HG02623 (cell line): ENCODE measurements around the gene DIP2A.
"Not testable (repeated sequence)": the region's sequence is repeated elsewhere in the genome, so short reads cannot be mapped to it uniquely, and the experiment has no call there.

Experiments used
- ATAC-seq: cut with Tn5 transposase; IDR thresholded peaks from one replicate; pipeline ENCODE4 v1.9.1; 2021; ENCODE audit warnings: moderate library complexity; ENCODE audit not compliant: unreplicated experiment

DIP2A gene

GRCh38 chr21:46425571-46425970 is 33.1 kb upstream of the DIP2A start:
- no peak for ATAC-seq

DNA sequence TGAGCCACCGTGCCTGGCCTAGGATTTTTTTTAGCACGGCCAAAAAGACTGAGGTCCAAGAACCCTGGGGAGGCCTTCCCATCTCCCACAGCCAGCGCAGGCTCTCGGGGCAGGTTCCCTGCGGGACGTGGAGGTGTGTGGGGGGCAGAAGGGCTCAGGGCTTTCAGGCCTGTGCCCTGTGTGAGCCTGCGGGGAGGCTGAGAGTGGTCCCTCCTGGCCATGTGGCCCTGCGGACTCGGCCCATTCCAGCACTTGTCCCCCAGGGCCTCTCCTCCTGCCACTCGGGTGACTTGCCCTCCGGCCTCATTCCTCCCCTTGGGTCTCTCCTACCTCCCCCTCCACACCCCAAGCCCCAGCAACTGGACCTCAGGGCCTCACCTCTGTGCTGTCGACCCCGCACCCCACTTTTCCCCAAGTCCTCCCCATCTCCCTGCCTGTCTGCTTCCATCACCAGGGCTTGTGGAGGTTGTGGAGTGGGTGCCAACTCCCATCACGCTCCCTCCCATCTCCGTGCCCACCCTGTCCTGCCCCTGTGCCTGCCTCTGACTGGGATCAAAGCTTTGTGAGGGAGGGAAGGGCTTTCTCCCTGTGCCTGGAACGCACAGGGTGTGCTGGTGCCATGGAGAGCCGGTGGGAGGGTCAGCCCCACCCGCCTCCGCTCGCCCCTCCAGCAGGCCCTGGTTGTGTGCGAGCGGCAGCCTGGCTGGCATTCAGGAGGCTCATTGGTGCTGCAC is 32.2 kb upstream of the DIP2A start:
- ATAC-seq: no peak

DNA sequence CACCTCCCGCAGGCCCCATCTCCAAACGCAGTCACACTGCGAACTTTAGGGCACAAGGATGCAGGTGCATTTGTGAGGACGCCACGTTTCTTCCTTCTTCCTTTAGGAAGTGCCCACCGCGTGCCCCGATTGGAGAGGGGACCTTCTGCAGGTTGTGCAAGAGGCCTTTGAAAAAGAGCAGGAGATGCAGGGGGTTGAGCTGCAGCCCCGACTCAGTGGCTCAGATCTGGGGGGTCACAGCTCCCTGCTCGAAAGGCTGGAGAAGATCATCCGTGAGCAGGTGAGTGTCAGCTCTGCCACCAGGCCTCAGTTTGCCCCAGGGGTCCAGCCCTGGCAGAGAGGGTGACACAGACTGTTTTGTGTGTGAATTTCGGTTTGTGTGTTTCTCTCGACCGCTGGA is 31.2 kb upstream of the DIP2A start:
- ATAC-seq: no peak

DNA sequence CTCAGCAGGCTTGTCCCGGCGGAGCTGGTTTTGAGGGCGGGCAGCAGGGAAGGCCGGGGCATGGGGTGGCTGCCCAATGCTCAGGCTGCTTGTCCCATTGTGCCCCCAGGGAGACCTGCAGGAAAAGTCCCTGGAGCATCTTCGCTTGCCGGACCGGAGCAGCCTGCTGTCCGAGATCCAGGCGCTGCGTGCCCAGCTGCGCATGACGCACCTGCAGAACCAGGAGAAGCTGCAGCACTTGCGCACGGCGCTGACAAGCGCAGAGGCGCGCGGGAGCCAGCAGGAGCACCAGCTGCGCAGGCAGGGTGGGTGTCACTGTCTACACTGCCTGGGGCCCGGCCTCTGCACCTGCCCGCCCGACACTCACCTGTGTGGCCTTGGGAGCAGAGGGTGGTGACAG is 30.4 kb upstream of the DIP2A start:
- ATAC-seq: no peak

GRCh38 chr21:46428987-46429710 is 29.5 kb upstream of the DIP2A start:
- no peak for ATAC-seq

- ATAC-seq: no peak
Measured at GRCh38 chr21:46429754-46430681, 28.7 kb upstream of the DIP2A start.

GRCh38 chr21:46431448-46431847 is 27.2 kb upstream of the DIP2A start:
- ATAC-seq: no peak

- no peak for ATAC-seq
Measured at GRCh38 chr21:46431884-46432488, 26.7 kb upstream of the DIP2A start.

DNA sequence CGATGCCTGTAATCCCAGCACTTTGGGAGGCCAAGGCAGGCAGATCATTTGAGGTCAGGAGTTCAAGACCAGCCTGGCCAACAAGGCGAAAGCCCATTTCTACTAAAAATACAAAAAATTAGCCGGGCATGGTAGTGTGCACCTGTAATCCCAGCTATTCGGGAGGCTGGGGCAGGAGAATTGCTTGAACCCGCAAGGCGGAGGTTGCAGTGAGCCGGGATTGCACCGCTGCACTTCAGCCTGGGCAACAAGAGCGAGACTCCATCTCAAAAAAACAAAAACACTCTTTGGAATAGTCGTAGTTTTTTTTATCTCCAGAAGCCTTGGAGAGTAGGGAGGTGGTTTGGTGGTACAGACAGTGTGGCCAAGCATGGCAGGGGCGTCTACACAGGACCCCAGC is 25.6 kb upstream of the DIP2A start:
- not testable (repeated sequence) for ATAC-seq

DNA sequence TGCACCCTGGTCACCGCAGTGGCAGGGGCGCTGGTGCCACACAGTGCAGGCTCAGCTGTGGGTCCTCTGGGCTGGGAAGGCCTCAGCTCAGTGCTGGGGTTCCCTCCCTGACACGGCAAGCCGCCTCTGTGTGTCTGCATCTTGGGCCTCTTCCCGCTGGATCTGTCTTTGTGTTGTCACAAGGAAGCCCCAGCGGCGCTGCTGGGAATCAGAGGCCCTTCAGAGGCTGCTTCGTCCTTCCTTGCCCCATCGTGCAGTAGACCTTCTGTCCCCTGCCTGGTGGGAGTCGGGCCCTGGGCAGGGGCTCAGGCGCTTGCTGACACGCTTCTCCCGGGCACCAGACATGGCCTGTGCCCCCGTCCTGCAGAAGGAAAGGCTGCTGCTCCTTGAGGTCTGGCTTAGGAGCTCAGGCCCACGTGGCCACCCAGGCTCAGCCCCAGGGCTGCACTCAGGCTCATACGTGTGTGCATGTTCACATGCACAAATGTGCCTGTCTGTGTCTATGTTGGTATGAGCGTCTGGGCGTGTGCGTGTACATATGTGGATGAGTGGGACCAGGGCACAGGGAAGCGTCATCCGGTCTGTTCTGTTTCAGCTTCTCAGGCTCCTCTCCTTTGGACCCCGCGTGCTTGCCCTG is 24.3 kb upstream of the DIP2A start:
- ATAC-seq: no peak

DNA sequence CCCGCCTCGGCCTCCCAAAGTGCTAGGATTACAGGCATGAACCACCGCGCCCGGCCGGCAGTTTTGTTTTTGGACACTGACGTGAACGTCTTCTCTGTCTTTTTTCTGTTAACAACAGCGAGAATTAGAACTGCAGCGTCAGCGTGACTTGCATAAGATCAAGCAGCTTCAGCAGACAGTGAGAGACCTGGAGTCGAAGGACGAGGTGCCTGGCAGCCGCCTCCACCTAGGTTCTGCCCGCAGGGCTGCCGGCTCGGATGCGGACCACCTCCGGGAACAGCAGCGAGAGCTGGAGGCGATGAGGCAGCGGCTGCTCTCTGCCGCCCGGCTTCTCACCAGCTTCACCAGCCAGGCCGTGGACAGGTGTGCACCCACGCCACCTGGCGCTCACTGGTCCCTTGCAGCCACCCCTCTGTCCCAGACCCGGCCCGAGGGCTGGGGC is 22.9 kb upstream of the DIP2A start:
- ATAC-seq: no peak

GRCh38 chr21:46436621-46437020 is 22.1 kb upstream of the DIP2A start:
- ATAC-seq: no peak

DNA sequence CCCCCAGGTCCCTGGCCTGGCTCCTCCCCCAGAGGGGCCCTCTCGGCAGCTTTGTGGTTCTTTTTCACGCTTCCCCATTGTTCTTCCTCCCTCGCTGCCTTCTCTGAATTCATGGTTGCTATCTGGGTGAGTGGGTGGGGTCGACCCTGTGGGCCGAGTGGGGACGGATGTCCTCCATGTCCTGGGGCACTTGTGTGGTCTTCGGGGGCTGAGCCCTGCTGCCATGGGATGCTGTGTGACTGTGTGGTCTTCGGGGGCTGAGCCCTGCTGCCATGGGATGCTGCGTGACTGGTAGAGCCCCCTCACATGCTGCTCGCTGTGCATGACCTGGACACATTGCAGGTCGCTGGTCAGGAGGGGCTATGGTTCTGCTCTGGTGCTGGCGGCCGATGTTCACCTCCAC is 21.6 kb upstream of the DIP2A start:
- ATAC-seq: no peak

DNA sequence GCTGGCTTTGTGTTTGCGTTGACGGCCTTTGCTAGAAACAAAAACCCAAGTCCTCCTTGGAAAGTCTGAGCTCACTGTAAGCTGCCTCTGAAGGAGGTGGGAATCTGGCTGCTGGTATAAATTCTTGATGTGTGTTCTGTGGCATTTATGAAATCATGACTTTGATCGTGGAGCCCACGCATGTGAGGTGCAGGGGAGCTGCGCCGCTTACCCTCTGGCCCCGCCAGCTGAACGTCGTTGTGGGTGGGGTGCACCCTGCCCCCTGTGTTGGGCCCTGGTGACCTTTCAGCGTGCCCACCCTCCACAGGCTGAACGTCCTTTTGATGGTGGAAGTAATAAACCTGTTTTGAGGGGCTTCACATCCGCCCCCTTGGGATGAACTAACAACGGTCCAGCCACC is 21.2 kb upstream of the DIP2A start:
- ATAC-seq: no peak

DNA sequence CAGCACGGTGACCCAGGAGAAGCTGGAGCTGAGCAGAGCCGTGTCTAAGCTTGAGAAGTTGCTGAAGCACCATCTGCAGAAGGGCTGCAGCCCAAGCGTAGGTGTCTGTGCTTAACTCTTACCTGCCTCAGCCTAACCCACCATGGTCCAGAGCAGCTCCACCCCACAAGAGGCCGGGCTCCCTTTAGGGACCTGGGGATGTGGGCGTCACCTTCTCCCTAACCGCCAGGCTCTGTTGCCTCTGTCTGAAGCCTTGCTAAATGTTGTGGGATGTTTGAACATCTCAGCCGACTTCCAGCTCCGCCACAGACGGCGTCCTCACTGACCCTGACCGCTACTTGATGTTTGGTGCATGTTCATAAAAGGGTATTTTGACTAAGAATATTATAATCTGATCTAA is 20.4 kb upstream of the DIP2A start:
- ATAC-seq: no peak

DNA sequence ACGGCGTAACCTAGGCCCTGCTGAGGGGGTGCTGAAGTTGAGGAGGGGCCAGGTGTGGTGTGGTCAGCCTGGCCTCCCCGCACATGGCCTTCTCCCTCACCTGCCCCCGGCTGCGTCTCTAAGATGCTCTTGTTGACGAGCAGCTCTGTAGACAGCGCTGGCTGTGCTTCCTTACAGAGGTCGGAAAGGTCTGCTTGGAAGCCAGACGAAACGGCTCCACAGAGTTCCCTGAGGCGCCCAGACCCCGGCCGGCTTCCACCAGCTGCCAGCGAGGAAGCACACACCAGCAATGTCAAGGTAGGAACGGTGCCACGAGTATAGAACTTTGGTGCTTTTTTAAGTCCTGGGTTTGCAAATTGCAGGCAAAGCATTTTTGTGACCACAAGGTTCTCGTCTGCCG is 18.8 kb upstream of the DIP2A start:
- ATAC-seq: no peak

DNA sequence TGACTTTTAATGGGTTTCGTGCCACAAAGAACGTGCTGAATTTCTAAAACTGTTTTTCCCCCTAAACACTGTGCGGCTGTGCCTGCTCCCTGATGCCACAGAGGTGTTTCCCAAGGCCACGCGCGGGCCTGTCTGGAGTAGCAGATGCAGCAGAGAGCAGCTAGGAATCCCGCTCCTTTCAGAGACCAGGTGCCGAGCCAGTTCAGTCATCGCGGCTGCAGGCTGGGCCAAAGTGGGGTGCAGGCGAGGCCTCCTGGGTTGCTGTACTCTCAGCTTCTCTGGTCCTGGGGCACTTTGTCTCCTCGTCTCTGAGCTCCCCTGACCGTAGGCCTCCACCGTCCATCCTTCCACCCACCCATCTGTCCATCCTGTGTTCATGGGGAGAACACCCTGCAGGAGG is 17.4 kb upstream of the DIP2A start:
- no peak for ATAC-seq

DNA sequence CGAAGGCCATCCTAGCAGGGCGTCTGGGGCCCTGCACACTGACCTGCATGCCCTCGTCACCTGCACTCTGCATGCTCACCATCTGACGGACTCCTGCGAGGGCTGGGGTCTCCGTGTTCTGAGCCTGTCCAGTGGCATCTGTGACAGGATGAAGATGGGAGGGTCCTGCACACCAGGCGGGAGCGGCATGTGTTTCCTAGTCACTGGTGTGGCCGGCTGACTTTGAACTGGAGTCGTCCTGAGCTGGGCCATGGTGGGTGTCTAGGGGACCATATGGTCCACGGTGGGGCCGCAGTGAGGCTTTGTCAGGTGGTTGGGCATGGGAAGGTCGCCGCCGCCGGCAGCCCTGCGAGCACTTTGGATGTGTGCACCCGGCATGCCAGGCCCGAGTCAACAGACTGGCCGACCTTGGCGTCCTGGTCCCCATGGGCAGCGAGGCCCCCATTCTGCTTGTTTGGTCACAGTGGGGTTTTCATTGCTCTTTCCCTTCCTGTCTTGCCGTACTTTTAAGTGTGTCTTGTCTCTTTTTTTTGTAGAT is 16.7 kb upstream of the DIP2A start:
- no peak for ATAC-seq

GRCh38 chr21:46442938-46443337 is 15.8 kb upstream of the DIP2A start:
- ATAC-seq: no peak

DNA sequence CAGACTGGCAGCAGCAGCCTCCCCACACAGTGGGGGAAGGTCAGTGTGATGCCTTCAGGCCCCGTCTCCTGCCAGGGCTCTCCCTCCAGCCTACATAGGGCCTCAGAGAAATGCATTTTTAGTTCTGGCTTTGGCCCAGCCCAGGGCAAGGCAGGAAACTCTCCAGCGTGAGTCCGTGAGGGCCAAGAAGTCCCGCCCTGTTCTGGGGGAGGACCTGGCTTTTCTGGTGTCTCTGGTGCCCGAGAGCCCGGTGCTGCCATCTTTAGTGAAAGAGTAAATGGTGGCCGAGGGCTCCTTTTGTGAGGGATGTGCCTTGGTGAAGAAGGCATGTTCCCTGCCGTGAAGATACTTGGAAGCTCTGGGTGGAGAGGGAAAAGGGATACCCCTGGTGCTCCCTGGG is 14.8 kb upstream of the DIP2A start:
- ATAC-seq: no peak
